Ishikawa (cell line): ENCODE data around the gene KCNQ4.

Experiments
- EGR1 ChIP-seq: IDR thresholded peaks from 2 replicates; pipeline ENCODE4 v1.6.1; 2012
- NFIC ChIP-seq: IDR thresholded peaks from 2 replicates; pipeline ENCODE4 v1.6.1; 2012
- TAF1 ChIP-seq: IDR thresholded peaks from 2 replicates; pipeline ENCODE4 v1.6.1; 2012; ENCODE audit warnings: low read depth, mild to moderate bottlenecking
- USF1 ChIP-seq: IDR thresholded peaks from 2 replicates; pipeline ENCODE4 v1.6.1; 2012

- TF ChIP-seq EGR1 (no peak), NFIC (no peak), TAF1 (no peak), USF1 (no peak)
Measured at GRCh38 chr1:40785446-40785845, 1.9 kb downstream of the KCNQ4 start.
